ENCODE results near the gene FBP1.

The FBP1 gene

GRCh38 chr9:94586316-94586715 is 53.0 kb downstream of the FBP1 start:
- H3K4me1 ChIP-seq (ENCODE audit: insufficient read depth, low read length, severe bottlenecking), result no peaks in the 10 kb centered on the region
- no peak for TF ChIP-seq EZH2 (IDR thresholded peaks at IDR 0.05; ENCODE audit: borderline replicate concordance, low read length)
- TF ChIP-seq CTCF (IDR thresholded peaks at IDR 0.05; ENCODE audit: low read length), result no peak

DNA sequence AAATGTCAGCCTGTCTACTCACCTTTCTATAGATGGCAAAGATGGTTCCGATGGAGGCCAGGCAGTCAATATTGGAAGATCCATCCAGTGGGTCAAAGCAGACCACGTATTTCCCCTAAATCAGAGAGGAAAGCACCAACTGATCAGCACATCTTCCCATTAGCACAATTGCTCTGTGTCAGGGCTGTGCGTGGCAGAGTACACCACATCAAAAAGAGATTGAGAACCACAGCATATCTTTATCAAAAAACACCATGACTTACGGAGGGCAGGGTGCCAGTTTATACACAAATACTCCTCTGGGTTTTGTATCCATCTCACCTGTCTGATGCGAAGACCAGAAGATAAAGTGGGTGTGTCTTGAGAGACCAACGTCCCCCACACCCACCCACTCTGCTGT is 54.8 kb downstream of the FBP1 start:
- H3K9me2 ChIP-seq (ENCODE audit: low read depth, low read length), result no peaks in the 10 kb centered on the region
- H3K36me3 ChIP-seq (ENCODE audit: insufficient read depth, low read length), result no peaks in the 10 kb centered on the region
- no peak for TF ChIP-seq EZH2 (IDR thresholded peaks at IDR 0.05; ENCODE audit: borderline replicate concordance, low read length)
- TF ChIP-seq CTCF (IDR thresholded peaks at IDR 0.05; ENCODE audit: low read length), result no peak
- H3K9ac ChIP-seq (ENCODE audit: low read length), result no peak overlapping the region
- no peaks in the 10 kb centered on the region for H3K79me2 ChIP-seq (ENCODE audit: insufficient read depth, low read length)
- H3K9me3 ChIP-seq (ENCODE audit: low read length), result no peaks in the 10 kb centered on the region
- no peaks in the 10 kb centered on the region for H3F3A ChIP-seq (ENCODE audit: insufficient read depth, low read length)
- no peak overlapping the region for H3K27ac ChIP-seq (ENCODE audit: low read depth, low read length, poor library complexity, severe bottlenecking)
- no peak overlapping the region for H2AFZ ChIP-seq (ENCODE audit: low read length)
- no peaks in the 10 kb centered on the region for H3K4me1 ChIP-seq (ENCODE audit: insufficient read depth, low read length, severe bottlenecking)
- H3K4me2 ChIP-seq (ENCODE audit: low read length), result no peak overlapping the region
- H3K4me3 ChIP-seq (ENCODE audit: low read depth, low read length, poor library complexity, severe bottlenecking), result no peak overlapping the region
- no peaks in the 10 kb centered on the region for H4K20me1 ChIP-seq (ENCODE audit: insufficient read depth, low read length)
- peaks cover 8% of the 10 kb centered on the region; the same call in 1 of the 2 replicates for H3K27me3 ChIP-seq (ENCODE audit: insufficient read depth, low read length)

More at GRCh38 chr9:94586316-94586715, 53.0 kb downstream of the FBP1 start:
- H3K9me2 ChIP-seq (ENCODE audit: low read depth, low read length), result no peaks in the 10 kb centered on the region
- no peaks in the 10 kb centered on the region for H3K9me3 ChIP-seq (ENCODE audit: low read length)
- no peak overlapping the region for H2AFZ ChIP-seq (ENCODE audit: low read length)
- no peak overlapping the region for H3K4me3 ChIP-seq (ENCODE audit: low read depth, low read length, poor library complexity, severe bottlenecking)
- no peak overlapping the region for H3K4me2 ChIP-seq (ENCODE audit: low read length)
- peaks cover 8% of the 10 kb centered on the region; the same call in 1 of the 2 replicates for H3K27me3 ChIP-seq (ENCODE audit: insufficient read depth, low read length)
- no peaks in the 10 kb centered on the region for H4K20me1 ChIP-seq (ENCODE audit: insufficient read depth, low read length)
- no peak overlapping the region for H3K27ac ChIP-seq (ENCODE audit: low read depth, low read length, poor library complexity, severe bottlenecking)
- H3K79me2 ChIP-seq (ENCODE audit: insufficient read depth, low read length), result no peaks in the 10 kb centered on the region
- H3F3A ChIP-seq (ENCODE audit: insufficient read depth, low read length), result no peaks in the 10 kb centered on the region
- H3K36me3 ChIP-seq (ENCODE audit: insufficient read depth, low read length), result no peaks in the 10 kb centered on the region
- no peak overlapping the region for H3K9ac ChIP-seq (ENCODE audit: low read length)

DNA sequence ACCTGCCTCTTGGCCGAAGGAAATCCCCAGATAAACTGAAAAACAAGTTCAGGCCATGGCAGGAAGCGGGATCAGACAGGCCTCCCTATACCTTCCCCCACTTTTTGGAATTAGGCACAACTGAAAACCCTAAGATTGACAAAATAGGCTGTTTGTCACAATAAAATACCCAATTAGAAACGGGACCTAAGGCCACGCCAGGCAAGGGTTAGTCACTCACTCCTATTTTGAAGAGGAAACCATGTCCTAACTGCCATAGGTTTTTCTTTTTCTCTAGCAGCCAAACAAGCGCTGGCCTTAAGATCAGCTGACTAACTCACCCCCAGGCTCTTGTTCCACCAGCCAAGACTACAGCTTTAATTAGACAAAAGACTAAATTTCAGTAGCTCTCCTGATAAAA is 57.6 kb downstream of the FBP1 start:
- Histone ChIP-seq H3K27ac (ENCODE audit: low read depth, low read length, poor library complexity, severe bottlenecking) (no peak overlapping the region), H3F3A (ENCODE audit: insufficient read depth, low read length) (no peaks in the 10 kb centered on the region), H2AFZ (ENCODE audit: low read length) (no peak overlapping the region), H3K4me3 (ENCODE audit: low read depth, low read length, poor library complexity, severe bottlenecking) (no peak overlapping the region), H3K9ac (ENCODE audit: low read length) (no peak overlapping the region), H3K9me2 (ENCODE audit: low read depth, low read length) (no peaks in the 10 kb centered on the region), H3K9me3 (ENCODE audit: low read length) (no peaks in the 10 kb centered on the region), H4K20me1 (ENCODE audit: insufficient read depth, low read length) (no peaks in the 10 kb centered on the region), H3K79me2 (ENCODE audit: insufficient read depth, low read length) (no peaks in the 10 kb centered on the region), H3K4me1 (ENCODE audit: insufficient read depth, low read length, severe bottlenecking) (no peaks in the 10 kb centered on the region), H3K27me3 (ENCODE audit: insufficient read depth, low read length) (no peaks in the 10 kb centered on the region), H3K4me2 (ENCODE audit: low read length) (no peak overlapping the region), H3K36me3 (ENCODE audit: insufficient read depth, low read length) (no peaks in the 10 kb centered on the region)
- TF ChIP-seq EZH2 (IDR thresholded peaks at IDR 0.05; ENCODE audit: borderline replicate concordance, low read length) (no peak), CTCF (IDR thresholded peaks at IDR 0.05; ENCODE audit: low read length) (no peak)

All from OCI-LY1 (cell line).